Measurements from ENCODE around the gene CUX1. TPM values are rescaled to one million over a fixed set of nuclear protein-coding genes. Genes with fewer than 3 reads are reported as not detected.

Gene CUX1
- total RNA-seq, 2 donors from 2014 or later, result 42.0 to 47.5 TPM

- ATAC-seq (no peak), DNase-seq (no peak)
- intact Hi-C loops (cut with DNase I), result no loop called here
Observed at GRCh38 chr7:102295346-102296178, 478.1 kb downstream of the CUX1 start.

GRCh38 chr7:102296179-102296438 is 478.7 kb downstream of the CUX1 start:
- ATAC-seq (no peak), DNase-seq (no peak)
- Histone ChIP-seq H3K9me3 (no peaks in the 10 kb centered on the region), H3K27ac (no peak overlapping the region), H3K27me3 (no peaks in the 10 kb centered on the region), H3K36me3 (replicated peaks in 1 of 2; ENCODE audit: insufficient read depth in 1 of 2, low read depth in 2 of 2) (no peaks in the 10 kb centered on the region), H3K4me3 (no peak overlapping the region), H3K4me1 (peaks cover 9% of the 10 kb centered on the region)
- TF ChIP-seq POLR2A (IDR thresholded peaks at IDR 0.05) (no peak), CTCF (IDR thresholded peaks at IDR 0.05) (no peak)
- intact Hi-C loops (cut with DNase I), result no loop called here
- WGBS, 2 donors, result 79% methylated on average over 6 of the region's 6 CpGs

More at GRCh38 chr7:102295346-102296178, 478.1 kb downstream of the CUX1 start:
- no peaks in the 10 kb centered on the region for H3K36me3 ChIP-seq (replicated peaks in 1 of 2; ENCODE audit: insufficient read depth in 1 of 2, low read depth in 2 of 2)
- no peak for TF ChIP-seq POLR2A (IDR thresholded peaks at IDR 0.05)
- TF ChIP-seq CTCF (IDR thresholded peaks at IDR 0.05), result no peak
- no peaks in the 10 kb centered on the region for H3K27me3 ChIP-seq
- H3K9me3 ChIP-seq, result no peaks in the 10 kb centered on the region
- no peak overlapping the region for H3K27ac ChIP-seq
- WGBS, 2 donors, result 66 to 74% methylated on average over 9 to 12 of the region's 12 CpGs
- peaks cover 4% of the 10 kb centered on the region for H3K4me1 ChIP-seq
- H3K4me3 ChIP-seq, result no peak overlapping the region

GRCh38 chr7:102296514-102296913 is 479.1 kb downstream of the CUX1 start:
- Histone ChIP-seq H3K27me3 (no peaks in the 10 kb centered on the region), H3K27ac (no peak overlapping the region), H3K9me3 (no peaks in the 10 kb centered on the region), H3K4me3 (no peak overlapping the region), H3K4me1 (peaks cover 9% of the 10 kb centered on the region), H3K36me3 (replicated peaks in 1 of 2; ENCODE audit: insufficient read depth in 1 of 2, low read depth in 2 of 2) (no peaks in the 10 kb centered on the region)
- intact Hi-C loops (cut with DNase I), result no loop called here
- DNase-seq (no peak), ATAC-seq (no peak)
- TF ChIP-seq CTCF (IDR thresholded peaks at IDR 0.05) (no peak), POLR2A (IDR thresholded peaks at IDR 0.05) (no peak)
- WGBS, 2 donors, result 83 to 88% methylated on average over 7 of the region's 7 CpGs

- H3K36me3 ChIP-seq (replicated peaks in 1 of 2; ENCODE audit: insufficient read depth in 1 of 2, low read depth in 2 of 2), result no peaks in the 10 kb centered on the region
- H3K4me1 ChIP-seq, result peaks cover 9% of the 10 kb centered on the region
- DNase-seq (no peak), ATAC-seq (no peak)
- no peak overlapping the region for H3K4me3 ChIP-seq
- no peaks in the 10 kb centered on the region for H3K9me3 ChIP-seq
- TF ChIP-seq CTCF (IDR thresholded peaks at IDR 0.05), result no peak
- no peak for TF ChIP-seq POLR2A (IDR thresholded peaks at IDR 0.05)
- 93 to 94% methylated on average over 8 to 9 of the region's 10 CpGs for WGBS, 2 donors
- H3K27me3 ChIP-seq, result no peaks in the 10 kb centered on the region
- intact Hi-C loops (cut with DNase I), result no loop called here
- no peak overlapping the region for H3K27ac ChIP-seq
Observed at GRCh38 chr7:102297487-102298218, 480.2 kb downstream of the CUX1 start.

Measured in body of pancreas (tissue), 4 donors.